Middle frontal gyrus (tissue), 1 donor: Measurements from ENCODE around the gene RPUSD1.

Experiments
- DNase-seq: peaks from one replicate; pipeline ENCODE4 v3.0.0-alpha.2; 2015; ENCODE audit warnings: low spot score; ENCODE audit errors: extremely low spot score

RPUSD1 gene

DNA sequence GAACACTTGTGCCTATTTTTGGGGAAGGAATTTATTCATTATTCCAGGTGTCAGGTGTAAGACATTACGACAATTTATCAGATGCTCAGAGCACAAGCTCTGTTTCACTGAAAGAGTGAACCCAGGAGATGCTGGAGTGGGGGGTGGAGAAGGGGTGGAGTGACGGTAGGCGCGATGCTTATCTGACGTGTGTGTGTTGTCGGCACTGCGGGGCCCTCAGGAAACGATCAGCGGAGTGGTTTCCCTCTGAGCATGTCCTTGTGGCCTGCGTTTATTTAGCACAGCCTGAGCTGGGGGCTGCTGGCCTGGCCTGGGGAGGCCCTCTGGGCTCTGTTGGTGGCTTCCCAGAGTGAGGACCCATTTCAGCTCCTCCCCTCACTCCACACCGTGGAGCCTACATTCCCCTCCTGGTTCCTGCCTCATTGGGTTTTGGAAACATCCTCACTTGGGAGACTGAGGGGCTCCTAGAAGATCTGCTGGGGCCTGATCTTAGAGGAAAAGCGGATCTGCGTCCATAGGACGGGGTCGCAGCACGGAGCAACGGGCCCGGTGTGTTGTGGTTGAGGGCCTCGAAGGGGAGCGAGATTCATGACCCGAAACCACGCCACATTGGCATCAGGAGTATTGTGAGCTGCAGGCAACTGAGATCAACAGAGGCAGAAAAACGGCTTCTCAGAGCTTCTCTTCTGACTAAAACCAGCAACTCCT is 31.3 kb upstream of the RPUSD1 start:
- no peak for DNase-seq

DNA sequence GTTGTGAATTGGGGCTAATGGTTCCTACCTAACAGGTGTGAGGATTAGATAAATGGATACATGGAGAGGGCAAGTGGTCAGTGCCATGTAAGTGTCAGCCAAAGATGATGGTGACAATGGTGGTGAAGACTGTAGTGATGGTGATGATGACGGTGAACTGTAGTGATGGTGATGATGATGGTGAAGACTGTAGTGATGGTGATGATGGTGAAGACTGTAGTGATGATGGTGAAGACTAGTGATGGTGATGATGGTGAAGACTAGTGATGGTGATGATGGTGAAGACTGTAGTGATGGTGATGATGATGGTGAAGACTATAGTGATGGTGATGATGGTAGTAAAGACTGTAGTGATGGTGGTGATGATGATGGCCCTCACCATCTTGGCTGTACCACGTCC is 30.4 kb upstream of the RPUSD1 start:
- no peak for DNase-seq

GRCh38 chr16:818132-818531 is 30.0 kb upstream of the RPUSD1 start:
- DNase-seq: no peak

GRCh38 chr16:817001-817906 is 29.1 kb upstream of the RPUSD1 start:
- DNase-seq: no peak

GRCh38 chr16:815861-816260 is 27.7 kb upstream of the RPUSD1 start:
- no peak for DNase-seq

DNA sequence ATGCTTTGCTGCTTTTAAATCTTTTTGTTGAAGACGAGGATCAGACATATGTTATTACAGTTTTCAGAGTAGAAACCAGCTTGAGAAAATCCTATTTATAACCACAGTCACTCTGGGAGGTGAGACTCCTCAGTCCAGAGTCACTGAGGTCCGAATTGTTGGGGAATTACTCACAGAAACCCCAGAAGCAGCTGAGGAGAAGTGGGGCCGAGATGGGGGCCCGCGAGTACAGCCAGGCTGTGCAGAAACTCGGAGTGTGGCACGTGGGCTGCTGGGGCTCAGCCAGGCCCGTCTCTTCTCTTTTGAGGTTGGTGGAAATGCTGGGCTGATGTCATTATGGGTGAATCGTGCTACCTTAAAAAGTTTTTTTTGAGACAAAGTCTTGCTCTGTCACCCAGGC is 26.8 kb upstream of the RPUSD1 start:
- DNase-seq: no peak

DNA sequence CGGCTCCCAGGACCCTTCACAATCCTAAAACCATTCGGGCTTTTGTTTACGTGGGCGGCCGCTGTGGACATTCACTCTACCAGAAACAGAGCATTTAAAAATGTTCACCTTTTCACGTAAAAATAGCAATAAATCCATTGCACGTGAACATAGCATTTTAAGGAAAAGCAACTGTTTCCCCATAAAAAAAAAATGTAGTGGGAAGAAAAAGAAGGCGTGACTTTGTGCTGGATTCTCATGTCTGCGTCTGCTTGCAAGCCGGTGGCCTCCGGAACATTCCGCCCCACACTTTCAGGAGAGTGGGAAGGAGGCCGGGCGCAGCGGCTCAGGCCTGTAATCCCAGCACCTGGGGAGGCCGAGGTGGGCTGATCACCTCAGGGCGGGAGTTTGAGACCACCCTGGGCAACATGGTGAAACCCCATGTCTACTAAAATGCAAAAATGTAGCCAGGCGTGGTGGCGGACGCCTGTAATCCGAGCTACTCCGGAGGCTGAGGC is 25.8 kb upstream of the RPUSD1 start:
- DNase-seq: no peak

GRCh38 chr16:813204-813915 is 25.2 kb upstream of the RPUSD1 start:
- peak; percentile 20 for DNase-seq

GRCh38 chr16:808085-808386 is 19.9 kb upstream of the RPUSD1 start:
- no peak for DNase-seq

DNA sequence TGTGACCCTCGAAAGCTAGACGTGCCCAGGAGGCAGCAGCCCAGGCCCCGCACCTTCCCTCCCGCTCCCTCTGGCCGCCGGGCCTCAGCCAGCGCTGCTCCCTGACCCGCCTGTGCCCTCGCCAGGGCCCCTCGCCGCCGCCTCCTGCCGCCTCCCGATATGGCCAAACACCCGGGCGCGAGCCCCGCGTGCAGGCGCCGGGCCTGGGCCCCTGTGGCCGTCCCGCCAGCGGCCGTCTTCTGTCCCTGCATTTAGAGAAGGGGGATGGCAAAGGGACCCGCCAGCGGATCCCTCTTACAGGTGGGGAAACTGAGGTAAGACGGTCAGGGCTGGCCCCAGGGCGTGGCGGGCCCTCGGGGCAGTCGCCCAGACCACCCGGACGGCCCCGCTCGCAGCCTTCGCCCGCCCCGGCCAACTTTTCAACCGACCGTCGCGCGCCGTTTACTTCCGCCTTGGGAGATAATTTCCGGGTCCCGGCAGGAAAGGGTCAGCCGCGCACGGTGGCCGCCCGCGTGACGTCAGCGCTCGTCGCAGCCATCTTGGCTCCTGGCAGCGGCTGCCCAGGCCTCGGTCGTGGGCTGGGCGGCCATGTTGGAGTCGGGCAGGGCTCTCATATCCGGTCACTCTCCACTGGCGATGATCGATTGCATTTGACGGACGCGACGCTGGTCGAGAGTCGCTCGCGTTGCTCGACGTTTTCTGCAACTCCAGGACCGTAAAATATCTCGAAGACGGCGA is 19.3 kb upstream of the RPUSD1 start:
- peak; percentile 82 for DNase-seq

DNA sequence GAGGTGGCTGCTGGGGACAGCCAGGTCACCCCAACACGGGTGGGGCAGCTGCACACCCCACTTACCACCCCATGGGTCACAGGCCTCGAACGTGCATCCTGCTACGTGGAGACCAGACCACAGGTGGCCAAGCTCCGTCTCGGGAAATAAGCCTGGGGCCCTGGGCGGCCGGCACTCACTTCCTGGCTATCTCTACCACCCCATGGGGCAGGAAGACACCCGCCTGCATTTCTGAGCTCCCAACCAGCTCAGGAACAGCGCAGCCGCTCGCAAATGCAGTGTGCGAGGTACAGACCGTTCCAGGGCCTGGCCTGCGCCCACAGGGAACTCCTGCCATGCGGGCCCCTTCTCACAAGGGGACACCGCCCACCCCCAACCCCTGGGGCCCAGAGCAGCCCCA is 17.3 kb upstream of the RPUSD1 start:
- no peak for DNase-seq

- DNase-seq: no peak
These were observed 16.2 kb upstream of the RPUSD1 start for GRCh38 chr16:804193-805048.

GRCh38 chr16:803754-804080 is 15.5 kb upstream of the RPUSD1 start:
- no peak for DNase-seq

DNA sequence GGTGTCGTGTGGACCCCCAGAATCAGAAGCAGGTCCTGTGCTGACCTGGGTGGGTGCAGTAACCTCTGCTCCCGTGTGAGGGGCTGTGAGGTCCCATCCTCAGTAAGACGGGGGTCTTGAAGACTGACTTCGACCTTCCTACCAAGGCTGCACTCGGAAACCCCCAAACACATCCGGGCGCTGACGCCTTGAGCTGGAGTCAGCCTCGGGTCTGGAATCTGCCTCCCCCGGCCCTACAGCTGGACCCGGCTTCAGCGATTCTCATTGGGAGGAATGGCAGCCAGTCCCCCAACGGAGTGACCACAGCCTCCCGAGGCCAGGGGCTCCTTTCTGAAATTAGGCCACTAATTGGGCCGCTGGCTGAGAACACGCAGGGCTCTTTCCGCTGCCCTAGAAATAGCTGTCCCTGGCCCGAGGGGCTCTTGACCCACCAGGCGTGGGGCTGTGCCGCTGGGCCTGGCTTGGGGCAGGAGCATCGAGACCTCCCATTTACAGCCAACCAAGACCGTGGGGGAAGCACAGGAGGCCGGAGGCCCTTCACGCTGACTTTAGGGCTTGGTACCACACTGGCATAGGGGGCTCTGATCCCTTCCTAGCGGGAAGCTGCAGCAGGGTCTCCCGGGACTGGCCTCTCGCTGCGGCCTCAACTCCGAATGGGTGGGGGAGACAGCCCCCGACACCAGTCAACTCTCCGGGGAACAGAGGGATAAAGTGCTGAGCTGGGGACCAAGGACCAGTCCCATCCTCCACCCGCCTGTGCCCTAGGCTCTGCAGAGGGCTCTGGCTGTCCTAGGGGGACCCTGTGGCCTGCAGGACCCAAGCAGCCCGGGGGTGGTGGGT is 15.0 kb upstream of the RPUSD1 start:
- no peak for DNase-seq

DNA sequence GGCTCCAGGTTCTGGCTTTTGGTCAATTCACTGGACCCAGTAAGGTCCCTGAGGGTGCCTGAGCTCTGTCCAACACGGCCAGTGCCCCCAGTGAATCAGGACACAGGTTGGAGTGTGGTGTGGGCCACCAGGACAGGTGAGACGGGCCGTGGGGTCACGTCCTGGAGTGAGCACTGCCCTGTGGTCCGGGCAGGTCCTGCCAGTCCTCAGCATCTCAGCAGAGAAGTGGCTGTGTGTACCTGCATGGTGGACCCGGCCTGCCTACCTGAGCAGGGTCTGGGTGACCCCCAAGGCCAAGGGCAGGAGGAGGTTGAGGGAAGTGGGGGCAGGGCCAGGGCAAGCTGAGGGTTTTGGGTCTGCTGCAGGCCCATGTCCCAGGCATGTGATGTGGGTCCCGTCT is 14.3 kb upstream of the RPUSD1 start:
- DNase-seq: no peak

DNA sequence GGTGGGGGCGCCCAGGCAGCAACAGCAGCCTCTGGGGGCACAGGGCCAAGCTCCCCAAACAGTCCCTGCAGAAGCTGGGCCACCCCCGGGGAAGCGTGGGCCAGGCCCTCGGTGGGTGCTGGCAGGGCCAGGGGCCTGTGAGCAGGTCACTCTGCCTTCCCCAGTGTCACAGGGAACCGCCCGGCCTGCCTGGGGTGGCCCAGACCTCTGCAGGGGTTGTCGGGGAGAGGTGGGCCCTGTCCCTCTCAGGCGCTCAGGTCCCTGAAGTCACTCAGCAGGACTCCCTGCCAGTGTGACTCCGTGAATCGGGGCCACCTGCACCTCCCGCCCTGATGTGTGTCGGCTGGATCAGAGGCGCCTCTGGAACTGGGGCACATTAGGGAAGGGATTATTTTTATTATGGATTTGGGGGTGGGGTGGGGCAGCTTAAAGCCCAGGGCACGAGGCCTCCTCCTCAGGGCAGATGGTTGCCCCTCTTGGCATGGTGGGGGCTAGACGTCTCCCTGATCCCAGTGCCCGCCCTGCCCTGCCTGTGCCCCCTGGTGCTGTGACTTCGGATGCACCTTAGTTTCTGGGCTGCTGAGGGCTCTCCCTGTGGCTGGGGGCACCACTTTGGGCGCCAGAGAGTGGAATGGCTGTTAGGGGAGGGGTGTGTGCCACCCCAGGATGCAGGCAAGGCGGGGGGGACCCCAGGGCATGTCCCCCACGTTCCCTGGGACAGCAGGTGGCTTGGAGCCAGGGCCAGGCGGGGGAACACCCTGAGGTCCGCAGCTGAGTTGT is 13.6 kb upstream of the RPUSD1 start:
- no peak for DNase-seq

- DNase-seq: no peak
These were observed 12.8 kb upstream of the RPUSD1 start for GRCh38 chr16:800834-801511.
